ENCODE measurements around the gene GNG11. TPM values are rescaled to one million over a fixed set of nuclear protein-coding genes. Genes with fewer than 3 reads are reported as not detected.
"Not testable (repeated sequence)": the region's sequence is repeated elsewhere in the genome, so short reads cannot be mapped to it uniquely, and the experiment has no call there.

GNG11 gene
- polyA plus RNA-seq, 5 donors, result 40.2 to 60.7 (median 49.7) TPM

DNA sequence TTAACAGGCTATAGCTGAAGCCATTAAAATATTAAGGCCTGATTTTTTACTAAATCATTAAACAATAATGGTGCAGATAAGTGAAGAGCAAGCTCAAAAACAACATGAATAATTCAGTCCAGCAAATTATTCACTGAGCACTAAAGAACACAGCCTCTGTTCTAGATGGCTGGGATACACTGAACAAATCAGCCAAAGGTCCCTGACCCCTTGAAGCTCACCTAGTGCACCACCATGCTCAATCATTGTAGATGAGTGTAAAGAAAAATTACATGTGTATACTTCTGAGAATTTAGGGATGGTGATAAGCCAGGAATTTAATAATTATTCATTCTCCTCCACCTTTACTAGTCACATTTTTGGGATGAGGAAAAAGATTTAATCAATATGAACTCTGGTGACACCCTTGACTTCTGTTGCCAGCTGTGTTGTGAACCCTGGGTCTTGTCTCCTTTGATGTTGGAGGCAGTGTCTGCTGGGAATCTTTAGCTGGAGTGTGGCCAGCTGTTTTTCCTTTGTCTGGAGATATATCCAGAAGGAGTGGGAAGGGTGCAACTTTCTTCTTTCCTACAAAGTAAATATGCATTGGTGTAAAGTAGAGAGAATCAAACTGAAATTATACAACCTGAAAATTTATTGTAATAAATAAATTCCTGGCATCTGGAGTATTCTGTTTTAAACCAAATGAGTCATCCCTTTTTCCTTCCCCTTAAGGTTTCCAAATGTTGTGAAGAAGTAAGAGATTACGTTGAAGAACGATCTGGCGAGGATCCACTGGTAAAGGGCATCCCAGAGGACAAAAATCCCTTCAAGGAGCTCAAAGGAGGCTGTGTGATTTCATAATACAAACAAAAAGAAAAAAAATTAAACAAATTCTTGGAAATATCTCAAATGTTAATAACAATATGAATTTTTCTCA lies 11.2 kb upstream of the GNG11 start:
- no peak for DNase-seq

DNA sequence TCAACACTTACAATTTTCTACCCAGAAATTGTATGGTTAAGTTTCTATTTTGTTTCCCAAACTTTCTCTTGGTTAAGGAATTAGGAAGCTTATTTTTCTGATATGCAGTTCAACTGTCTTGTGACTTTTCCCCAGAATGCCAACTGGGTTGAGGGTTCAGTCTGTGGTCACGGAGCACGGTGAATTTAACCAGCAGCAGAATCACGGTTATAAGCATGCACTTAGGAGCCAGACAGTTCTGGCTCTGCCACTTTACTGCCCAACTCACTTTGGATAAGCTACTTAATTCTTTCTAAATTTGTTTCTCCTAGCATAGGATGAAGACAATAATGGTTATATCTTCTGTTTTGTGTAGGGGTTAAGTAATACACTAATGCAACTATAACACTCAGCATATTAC lies 10.3 kb upstream of the GNG11 start:
- DNase-seq, result not testable (repeated sequence)

DNA sequence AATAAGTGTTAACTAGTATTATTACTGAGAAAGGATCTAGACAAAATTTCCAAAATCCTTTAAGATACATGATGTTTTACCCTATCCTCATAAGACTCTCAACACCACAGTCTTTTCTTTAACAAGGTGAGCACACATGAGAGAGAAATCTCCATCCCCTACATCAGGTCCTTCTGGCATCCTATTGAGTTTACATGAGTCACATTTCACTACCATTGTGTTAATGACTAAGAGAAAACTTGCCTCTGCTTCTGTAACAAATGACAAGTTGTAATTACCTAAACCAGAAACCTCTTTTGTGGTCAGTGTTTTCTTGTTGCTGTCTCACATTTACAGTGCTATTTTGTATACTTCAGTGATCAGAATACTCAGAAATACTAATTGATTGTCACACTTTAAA lies 9.9 kb upstream of the GNG11 start:
- DNase-seq, result not testable (repeated sequence)

DNA sequence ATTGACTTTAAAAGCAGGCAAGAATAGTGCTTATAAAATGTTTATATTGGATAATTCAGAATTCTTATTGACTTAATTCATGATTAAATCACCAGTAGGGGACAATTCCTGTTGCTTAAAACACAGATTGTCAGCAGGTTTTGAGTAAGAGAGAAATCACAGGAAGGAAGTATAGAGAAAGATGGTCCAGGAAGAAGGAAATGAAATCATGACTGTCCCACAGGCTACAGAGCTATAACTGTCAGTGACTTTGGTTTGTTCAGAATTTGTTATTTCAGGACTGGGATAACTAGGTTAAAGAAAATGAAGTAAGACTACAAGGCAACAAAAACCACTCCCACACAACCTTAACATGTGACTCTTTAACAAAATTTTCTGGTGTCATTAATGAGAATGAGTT lies 8.3 kb upstream of the GNG11 start:
- no peak for DNase-seq

DNA sequence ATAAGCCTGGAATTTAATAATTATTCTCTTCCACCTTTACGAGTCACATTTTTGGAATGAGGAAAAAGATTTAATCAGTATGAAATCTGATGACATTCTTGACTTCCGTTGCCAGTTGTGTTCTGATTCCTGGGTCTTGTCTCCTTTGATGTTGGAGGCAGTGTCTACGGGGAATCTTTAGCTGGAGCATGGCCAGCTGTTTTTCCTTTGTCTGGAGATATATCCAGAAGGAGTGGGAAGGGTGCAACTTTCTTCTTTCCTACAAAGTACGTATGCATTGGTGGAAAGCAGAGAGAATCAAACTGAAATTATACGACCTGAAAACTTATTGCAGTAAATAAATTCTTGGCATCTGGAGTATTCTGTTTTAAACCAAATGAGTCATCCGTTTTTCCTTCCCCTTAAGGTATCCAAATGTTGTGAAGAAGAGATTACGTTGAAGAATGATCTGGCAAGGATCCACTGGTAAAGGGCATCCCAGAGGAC lies 6.9 kb upstream of the GNG11 start:
- no peak for DNase-seq

DNA sequence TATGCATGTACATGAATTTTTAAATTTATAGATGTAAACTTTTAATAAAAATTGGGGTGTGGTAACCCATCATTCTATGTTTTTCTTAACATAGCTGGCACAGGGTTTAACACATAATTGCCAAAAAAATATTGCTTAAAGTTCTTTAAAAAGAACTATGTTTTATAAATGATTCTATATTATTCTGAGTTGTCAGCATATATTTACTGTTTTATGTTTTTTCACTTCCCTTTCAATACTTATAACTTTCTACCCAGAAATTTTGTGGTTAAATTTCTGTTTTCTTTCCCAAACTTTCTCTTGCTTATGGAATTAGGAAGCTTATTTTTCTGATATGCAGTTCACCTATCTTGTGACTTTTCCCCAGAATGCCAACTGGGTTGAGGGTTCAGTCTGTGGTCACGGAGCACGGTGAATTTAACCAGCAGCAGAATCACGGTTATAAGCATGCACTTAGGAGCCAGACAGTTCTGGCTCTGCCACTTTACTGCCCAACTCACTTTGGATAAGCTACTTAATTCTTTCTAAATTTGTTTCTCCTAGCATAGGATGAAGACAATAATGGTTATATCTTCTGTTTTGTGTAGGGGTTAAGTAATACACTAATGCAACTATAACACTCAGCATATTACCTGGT lies 6.2 kb upstream of the GNG11 start:
- not testable (repeated sequence) for DNase-seq

DNA sequence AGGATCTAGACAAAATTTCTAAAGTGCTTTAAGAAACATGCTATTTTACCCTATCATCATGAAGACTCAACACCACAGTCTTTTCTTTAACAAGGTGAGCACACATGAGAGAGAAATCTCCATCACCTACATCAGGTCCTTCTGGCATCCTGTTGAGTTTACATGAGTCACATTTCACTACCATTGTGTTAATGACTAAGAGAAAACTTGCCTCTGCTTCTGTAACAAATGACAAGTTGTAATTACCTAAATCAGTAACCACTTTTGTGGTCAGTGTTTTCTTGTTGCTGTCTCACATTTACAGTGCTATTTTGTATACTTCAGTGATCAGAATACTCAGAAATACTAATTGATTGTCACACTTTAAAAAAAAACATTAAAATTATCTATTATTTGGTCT lies 5.6 kb upstream of the GNG11 start:
- not testable (repeated sequence) for DNase-seq

DNA sequence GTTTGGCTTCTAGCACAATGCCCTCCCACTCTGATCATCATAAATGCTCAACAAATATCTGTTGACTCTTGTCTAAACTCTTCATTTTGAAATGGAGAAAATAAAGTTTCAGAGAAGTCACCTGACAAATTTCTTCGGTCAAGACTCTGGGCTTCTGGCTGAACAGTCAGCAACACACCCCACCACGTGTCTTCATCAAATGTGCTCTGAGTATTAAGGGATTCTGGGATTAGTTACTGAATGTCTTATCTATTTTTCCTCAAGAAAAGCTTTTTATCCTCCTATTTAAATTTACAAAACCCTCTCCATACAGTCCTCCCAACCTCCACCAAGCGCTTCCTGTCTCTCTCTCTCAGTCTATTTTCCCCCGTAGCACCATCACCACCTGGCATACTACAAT lies 5.2 kb upstream of the GNG11 start:
- DNase-seq, result not testable (repeated sequence)

DNA sequence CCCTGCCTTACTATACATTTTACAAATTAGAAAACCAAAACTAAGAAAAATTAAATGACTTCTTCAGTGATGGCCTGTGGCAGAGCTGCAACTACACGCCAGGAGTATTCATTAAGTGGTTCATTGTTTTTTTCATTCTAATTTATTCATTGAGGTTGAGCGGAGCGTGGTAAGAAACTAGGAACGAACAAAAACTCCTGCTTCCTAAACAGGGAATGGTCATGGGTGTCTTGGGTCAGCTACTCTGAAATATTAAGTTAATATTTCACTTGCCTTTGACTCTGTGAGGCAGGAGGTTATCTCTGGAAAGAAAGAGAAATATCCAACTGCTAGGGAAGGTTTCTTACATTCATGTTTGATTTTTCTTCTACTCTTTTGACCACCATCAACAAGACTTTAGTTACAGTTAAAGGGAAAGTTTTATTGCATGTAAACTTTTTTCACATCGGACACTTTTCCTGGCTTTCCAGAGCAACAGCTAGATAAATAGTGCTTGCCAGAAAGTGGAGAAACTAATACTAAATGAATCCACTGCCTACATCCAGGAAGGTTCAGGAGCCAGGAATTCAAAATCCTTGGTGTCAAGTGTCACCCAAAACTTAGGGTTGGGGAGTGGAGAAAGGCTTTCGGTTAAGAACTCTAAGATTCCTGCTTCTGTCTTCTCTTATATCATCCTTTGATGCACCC lies 896 bp upstream of the GNG11 start:
- DNase-seq, result no peak

DNA sequence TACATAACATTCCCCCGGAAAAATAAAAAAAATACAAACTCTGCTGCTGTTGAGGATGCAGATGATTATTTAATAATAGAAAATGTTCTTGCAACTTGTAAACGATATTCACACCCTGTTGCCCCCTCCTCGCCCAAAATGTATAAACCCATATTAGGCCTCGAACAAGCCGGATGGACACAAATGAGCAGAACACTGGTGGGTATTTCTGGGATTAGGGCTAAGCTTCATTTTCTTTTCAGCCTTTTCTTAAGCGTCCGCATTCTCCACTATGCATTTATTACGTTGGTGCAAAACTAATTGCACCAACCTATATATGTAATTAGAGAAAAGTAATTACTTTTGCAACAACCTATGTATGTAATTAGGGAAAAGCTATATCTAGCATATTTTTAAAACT lies 349 bp upstream of the GNG11 start:
- DNase-seq, result no peak

DNA sequence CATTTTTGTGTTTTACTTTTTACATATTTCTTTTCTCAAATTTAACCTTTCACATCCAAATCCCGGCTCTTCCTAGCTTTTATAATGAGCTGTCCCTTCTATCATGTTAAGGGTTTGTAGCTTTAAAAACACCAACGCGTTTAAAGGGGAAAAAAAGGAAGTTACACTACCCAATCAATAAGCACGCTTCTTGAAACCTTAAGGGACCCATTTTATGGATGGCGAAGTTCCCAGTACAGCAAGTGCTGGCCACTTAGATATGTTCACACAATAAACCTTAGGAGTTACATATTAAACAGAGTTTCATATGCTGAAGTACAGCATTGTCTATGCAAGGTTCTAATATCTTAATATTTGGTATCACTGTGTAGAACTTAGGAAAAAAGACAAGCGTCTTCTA lies 1.8 kb downstream of the GNG11 start:
- no peak for DNase-seq

DNA sequence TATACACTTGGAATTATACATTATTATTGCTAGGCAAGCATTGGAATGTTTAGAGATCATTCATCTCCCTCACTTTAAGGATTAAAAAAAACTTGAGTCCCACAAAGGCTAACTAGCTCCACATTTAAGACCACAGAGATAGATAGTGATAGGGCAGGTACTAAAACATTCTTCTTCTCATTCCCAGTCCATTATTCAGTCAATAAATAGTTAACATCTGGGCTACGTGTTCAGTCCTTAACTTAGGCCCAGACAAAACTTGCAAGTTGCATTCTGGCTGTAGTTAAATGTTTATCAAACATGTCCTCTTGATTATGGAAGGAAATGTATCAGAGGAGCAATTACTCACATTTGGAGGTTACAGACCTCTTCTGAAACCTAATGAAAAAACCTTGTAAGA lies 2.4 kb downstream of the GNG11 start:
- no peak for DNase-seq

DNA sequence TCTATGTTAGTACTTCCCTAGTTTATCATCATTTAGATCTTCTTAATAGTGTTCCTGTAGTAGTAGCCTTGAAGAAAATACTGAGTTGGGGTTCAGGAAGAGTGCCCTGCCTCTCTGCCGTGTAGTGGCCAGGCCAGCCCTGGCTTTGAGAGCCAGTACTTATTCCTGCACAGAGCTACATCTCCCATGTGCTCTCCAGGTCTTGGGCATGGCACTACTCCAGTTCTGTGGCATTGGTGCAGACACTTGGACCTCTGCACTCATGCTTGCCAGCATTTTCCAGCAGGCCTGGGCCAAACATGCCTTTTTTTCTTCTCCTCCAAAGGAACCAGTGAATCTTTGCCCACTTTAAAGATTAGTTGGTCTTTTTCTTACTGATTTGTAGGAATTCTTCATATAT lies 5.3 kb downstream of the GNG11 start:
- DNase-seq, result no peak

DNA sequence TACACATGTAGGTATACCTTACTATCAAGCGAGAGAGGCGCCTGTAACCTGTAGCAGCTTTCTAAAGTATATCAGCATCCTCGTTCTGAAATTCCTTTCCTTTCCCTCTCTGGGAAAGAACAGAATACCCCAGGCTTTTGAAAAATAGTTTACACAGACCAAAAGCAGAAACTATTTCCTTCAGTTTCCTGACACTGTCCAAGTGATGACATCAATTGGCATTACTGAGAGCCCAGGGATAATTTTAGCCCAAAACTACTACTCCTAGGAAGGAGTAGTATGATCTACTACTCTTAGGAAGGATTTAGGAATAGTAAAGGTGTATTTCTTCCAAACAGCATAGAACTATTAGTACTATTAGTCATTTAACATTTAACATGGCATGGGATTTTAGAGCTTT lies 6.0 kb downstream of the GNG11 start:
- no peak for DNase-seq

DNA sequence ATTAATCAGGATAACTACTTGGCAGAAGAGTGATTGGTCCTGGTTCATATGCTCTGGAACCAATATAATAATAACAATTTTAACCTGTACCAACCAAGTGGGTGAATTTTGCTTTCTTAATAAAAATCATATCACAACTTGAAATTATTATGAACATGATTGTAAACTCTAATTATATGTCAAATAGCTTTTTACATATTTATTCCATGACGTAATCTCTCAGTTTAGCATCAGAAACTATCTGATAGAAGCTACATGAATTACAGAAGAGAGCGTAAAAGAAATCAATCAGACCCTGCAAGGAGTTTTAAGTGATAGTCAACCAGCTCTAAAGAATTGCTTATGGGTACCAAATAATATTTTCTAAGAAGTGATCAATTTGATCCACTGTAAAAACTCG lies 10.1 kb downstream of the GNG11 start:
- no peak for DNase-seq

DNA sequence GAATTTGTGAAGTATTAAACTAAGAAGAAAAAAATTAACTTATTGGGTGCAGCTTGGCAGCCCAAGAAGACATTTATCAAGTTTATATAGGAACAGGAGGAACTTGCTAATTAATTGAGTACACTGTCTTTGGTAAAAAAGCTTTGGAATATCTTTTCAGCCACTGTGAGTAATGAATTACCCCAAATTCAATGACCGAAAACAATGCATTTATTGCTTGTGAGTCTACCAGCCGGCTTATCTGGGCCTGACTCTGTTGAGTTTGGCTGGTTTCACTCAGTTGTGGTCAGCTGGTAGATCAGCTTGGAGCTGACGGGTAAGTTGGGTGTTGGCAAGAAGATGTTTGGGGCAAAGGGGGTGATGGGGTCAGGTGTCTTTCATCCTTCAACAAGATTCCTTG lies 11.6 kb downstream of the GNG11 start:
- DNase-seq, result no peak

DNA sequence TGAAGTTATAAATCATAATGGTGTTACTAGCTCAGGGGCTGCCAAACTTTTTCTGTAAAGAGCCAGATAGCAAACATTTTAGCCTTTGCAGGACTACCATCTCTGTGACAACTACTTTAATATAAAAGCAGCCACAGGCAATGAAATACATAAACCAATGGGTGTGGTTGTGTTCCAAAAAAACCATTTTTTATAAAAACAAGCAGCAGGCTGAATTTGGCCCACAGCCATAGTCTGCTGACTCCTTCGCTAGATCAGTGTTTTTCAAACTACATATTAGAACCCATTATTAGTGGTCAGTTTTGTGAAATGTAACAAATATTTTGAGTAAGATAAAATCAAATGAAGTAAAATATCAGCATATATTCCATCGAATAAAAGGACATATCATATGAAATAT lies 13.6 kb downstream of the GNG11 start:
- no peak for DNase-seq

DNA sequence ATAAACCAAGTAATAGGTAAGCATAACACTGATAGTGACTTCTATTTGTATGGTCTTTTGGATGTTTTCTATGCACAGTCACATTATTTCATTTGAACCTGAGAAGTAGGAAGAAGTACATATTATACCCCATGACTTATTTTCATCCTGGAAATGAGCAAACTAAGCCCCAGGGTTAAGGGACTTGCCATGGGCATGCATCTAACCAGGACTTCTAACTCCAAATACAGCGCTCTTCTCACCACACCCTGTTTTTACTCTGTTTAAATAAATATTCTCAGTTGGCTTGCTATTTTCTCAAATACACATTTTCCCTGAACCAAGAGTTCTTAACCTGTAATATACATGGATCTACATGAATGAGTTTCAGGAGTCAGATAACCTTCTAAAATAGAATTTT lies 16.3 kb downstream of the GNG11 start:
- no peak for DNase-seq

DNA sequence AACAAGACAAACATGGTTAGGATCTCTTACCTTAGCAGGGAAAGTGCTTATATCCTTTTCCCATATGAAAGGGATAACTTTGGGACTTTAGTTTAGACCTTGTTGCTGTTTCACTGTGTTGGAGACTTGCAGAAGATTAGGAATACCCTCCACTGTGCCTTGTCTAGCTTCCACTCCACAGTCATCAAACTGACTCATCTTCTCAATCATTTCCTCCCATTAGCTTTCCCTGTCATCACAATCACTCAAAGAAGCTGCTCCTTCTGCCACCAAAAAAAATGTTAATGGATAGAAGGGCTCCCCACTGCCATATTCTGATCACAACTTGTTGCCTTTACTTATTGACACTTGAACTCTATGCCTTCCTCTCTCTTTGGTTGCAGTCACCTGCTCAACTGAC lies 16.8 kb downstream of the GNG11 start:
- no peak for DNase-seq

DNA sequence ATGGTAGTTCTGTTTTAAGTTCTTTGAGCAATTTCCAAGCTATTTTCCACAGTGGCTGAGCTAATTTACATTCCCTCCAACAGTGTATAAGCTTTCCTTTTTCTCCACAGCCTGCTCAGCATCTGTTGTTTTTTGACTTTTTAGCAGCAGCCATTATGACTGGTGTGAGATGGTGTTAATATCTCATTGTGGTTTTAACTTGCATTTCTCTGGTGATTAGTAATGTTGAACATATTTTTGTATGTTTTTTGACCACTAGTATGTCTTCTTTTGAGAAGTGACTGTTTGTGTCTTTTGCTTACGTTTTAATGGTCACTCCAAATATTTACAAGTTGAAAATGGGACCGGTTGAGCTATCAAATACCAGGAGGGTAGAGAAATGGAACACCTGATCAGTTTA lies 20.4 kb downstream of the GNG11 start:
- no peak for DNase-seq

DNA sequence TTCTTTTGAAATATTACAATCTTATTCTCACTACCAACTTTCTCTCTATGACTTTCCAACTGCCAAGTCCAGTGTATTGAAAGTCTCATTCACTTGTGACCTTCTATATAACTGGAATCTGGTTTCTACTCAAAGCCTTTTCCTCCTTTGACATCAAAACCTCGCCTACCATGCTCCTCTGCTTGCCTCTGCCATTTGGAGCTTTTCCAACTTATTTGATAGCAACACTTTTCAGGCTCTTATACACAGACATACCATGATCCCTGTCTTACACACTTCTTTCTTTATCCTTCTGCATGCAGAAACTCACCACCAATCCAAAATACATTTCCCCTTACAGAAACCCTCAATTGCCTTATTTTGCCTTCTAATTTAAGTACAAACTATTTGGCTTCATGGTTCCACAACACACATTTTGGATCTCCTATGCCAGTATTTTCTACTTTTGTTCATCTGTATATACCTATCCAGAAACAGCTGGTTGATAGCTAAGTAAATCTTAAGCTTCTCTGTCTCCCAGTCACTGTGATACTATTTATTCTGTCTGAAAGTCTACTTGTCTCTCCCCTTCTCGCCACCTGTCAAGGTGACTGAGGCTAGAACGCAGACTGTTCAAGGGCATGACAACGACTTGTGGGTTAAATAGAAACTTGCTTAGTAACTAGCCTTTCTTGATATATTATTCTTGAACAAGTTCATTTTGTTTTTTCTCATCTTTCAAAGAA lies 22.4 kb downstream of the GNG11 start:
- DNase-seq, result peak in 1 of 2 donors; percentile 1

DNA sequence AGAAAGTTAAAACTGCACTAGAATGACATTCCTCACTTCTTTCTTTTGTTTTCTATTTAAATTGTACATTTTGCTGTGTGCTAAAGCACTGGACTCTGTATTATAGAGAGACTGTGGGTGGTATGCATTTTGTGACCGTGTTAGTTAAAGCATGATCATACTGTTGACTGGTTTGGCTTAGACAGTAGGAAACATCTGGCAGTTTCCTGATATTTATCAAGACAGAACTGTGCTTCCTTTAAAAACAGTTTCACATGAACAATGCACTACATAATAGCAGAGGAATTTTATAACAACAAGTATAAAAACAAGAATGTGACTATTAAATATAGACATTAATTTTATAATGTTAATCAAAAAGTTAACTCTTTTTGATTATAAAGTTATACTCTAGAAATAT lies 23.1 kb downstream of the GNG11 start:
- peak; percentile 29 to 38 for DNase-seq

All from right lung (tissue), 5 donors.